Stomach smooth muscle (tissue), 2 donors: Measurements from ENCODE around the gene NUS1.
"Not testable (repeated sequence)": the region's sequence is repeated elsewhere in the genome, so short reads cannot be mapped to it uniquely, and the experiment has no call there.

ENCODE experiments used
- H3K27ac ChIP-seq: one replicate; pipeline ENCODE4 v1.7.0; 2013; ENCODE audit warnings: mild to moderate bottlenecking, low read length, inconsistent platforms
- H3K27me3 ChIP-seq, 2 donors: one replicate each; pipeline ENCODE4 v1.7.0; 2013; ENCODE audit warnings: low read length in 2 of 2; ENCODE audit not compliant: insufficient read depth in 2 of 2, control insufficient read depth in 1 of 2
- H3K36me3 ChIP-seq, 2 donors: one replicate each; pipeline ENCODE4 v1.7.0; 2013; ENCODE audit warnings: low read length in 2 of 2; ENCODE audit not compliant: control insufficient read depth in 2 of 2, insufficient read depth in 2 of 2
- H3K4me1 ChIP-seq: one replicate; pipeline ENCODE4 v1.7.0; 2013; ENCODE audit warnings: low read length; ENCODE audit not compliant: control insufficient read depth, insufficient read depth
- H3K4me3 ChIP-seq, 2 donors: one replicate each; pipeline ENCODE4 v1.7.0; 2013; ENCODE audit warnings: low read length in 2 of 2
- H3K9ac ChIP-seq, 2 donors: one replicate each; pipeline ENCODE4 v1.7.0; 2013; ENCODE audit warnings: low read length in 2 of 2, mild to moderate bottlenecking in 1 of 2
- H3K9me3 ChIP-seq, 2 donors: one replicate each; pipeline ENCODE4 v1.7.0; 2013; ENCODE audit warnings: low read length in 2 of 2; ENCODE audit not compliant: control insufficient read depth in 2 of 2
- donor health status: healthy.
- donor health status: Pancreatic carcinoma.

The NUS1 gene

GRCh38 chr6:117674991-117675657 is at the start of gene NUS1:
TSS of gene NUS1 (plus strand) at chr6:117675469. CDS start at chr6:117675671, 202 bp downstream.
- H3K4me1 ChIP-seq: peaks cover 14% of the 10 kb centered on the region

DNA sequence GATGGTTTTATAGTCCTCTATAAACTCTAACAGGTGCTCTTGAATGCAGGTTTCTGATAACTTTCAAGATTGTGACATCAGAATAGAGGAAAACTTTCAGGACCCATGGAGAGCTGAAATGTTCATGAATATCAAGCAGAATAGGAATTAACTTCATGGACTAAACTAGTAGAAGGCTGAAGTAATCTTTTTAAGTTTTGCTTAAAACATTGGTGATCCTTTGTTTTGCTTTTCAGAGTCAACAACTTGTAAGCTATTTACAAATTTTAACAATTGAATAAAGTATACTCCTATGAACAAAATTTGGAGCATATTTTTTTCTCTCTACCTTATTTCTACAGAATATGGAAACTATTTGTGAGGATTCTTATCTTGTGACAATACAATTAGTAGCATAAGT is 47.7 kb upstream of the NUS1 start:
- H3K9me3 ChIP-seq: no peaks in the 10 kb centered on the region
- H3K27me3 ChIP-seq: no peaks in the 10 kb centered on the region
- H3K4me1 ChIP-seq: no peaks in the 10 kb centered on the region
- no peak overlapping the region for H3K27ac ChIP-seq
- no peak overlapping the region for H3K9ac ChIP-seq
- H3K4me3 ChIP-seq: no peak overlapping the region
- H3K36me3 ChIP-seq: no peaks in the 10 kb centered on the region

More at GRCh38 chr6:117674991-117675657, at the start of gene NUS1:
- Histone ChIP-seq H3K4me3 (peak within 1 kb of the TSS; percentile 75 to 85), H3K9me3 (no peaks in the 10 kb centered on the region), H3K27ac (no peak within 1 kb of the TSS), H3K9ac (peak within 1 kb of the TSS; percentile 72 to 74), H3K36me3 (no peaks in the 10 kb centered on the region), H3K27me3 (no peaks in the 10 kb centered on the region)

GRCh38 chr6:117629119-117629660 is 46.1 kb upstream of the NUS1 start:
- Histone ChIP-seq H3K36me3 (no peaks in the 10 kb centered on the region), H3K4me3 (no peak overlapping the region), H3K27me3 (no peaks in the 10 kb centered on the region), H3K27ac (no peak overlapping the region), H3K9me3 (no peaks in the 10 kb centered on the region), H3K4me1 (no peaks in the 10 kb centered on the region), H3K9ac (no peak overlapping the region)

DNA sequence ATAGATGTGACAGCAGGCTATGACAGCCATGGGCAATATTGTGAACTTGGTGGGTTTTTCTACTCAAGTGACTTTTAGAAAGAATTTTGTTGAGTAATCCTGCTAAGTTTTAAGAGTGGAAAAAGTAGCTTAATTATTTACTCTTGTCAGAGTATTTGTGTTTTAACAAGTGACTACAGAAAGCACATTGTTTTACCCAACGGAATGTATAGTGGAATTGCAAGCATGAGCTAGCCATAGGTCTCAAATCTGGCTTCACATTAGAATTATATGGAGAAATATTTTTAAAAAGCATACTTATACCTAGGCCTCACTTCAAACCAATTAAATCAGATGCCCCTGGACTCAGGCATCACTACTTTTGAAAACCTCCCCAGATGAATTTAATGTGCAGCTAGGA is 37.5 kb upstream of the NUS1 start:
- Histone ChIP-seq H3K27ac (no peak overlapping the region), H3K4me3 (no peak overlapping the region), H3K9ac (no peak overlapping the region), H3K4me1 (no peaks in the 10 kb centered on the region), H3K9me3 (no peaks in the 10 kb centered on the region), H3K36me3 (no peaks in the 10 kb centered on the region), H3K27me3 (no peaks in the 10 kb centered on the region)

GRCh38 chr6:117642976-117643375 is 32.3 kb upstream of the NUS1 start:
- Histone ChIP-seq H3K9me3 (no peaks in the 10 kb centered on the region), H3K4me1 (no peaks in the 10 kb centered on the region), H3K27ac (no peak overlapping the region), H3K4me3 (no peak overlapping the region), H3K36me3 (no peaks in the 10 kb centered on the region), H3K27me3 (no peaks in the 10 kb centered on the region), H3K9ac (no peak overlapping the region)

GRCh38 chr6:117651984-117652383 is 23.3 kb upstream of the NUS1 start:
- not testable (repeated sequence) for H3K4me1 ChIP-seq, H3K27ac ChIP-seq, H3K9me3 ChIP-seq, H3K9ac ChIP-seq, H3K36me3 ChIP-seq, H3K4me3 ChIP-seq, H3K27me3 ChIP-seq

- H3K9me3 ChIP-seq: no peaks in the 10 kb centered on the region
- no peaks in the 10 kb centered on the region for H3K27me3 ChIP-seq
- no peak overlapping the region for H3K4me3 ChIP-seq
- no peaks in the 10 kb centered on the region for H3K4me1 ChIP-seq
- no peak overlapping the region for H3K27ac ChIP-seq
- H3K36me3 ChIP-seq: no peaks in the 10 kb centered on the region
- H3K9ac ChIP-seq: no peak overlapping the region
Observed at GRCh38 chr6:117653949-117654348, 21.3 kb upstream of the NUS1 start.

GRCh38 chr6:117655380-117655779 is 19.9 kb upstream of the NUS1 start:
- Histone ChIP-seq H3K4me1 (no peaks in the 10 kb centered on the region), H3K4me3 (no peak overlapping the region), H3K27ac (no peak overlapping the region), H3K36me3 (no peaks in the 10 kb centered on the region), H3K27me3 (no peaks in the 10 kb centered on the region), H3K9ac (no peak overlapping the region), H3K9me3 (no peaks in the 10 kb centered on the region)

DNA sequence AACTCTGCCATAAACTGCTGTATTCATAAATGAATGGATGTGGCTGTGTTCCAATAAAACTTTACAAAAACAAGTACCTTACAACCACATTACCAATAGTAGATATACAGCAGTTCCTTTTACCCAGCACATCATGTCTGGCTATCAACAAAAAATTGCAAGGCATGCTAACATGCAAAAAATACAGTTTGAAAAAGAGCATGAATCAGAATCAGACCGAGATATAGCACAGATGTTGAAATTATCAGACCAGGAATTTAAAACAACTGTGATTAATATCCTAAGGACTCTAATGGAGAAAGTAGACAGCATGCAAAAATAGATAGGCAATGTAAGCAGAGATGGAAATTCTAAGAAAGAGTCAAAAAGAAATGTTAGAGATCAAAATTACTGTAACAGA is 8.4 kb upstream of the NUS1 start:
- Histone ChIP-seq H3K4me1 (no peaks in the 10 kb centered on the region), H3K4me3 (no peak overlapping the region), H3K9ac (no peak overlapping the region), H3K9me3 (no peaks in the 10 kb centered on the region), H3K27me3 (no peaks in the 10 kb centered on the region), H3K27ac (no peak overlapping the region), H3K36me3 (no peaks in the 10 kb centered on the region)

DNA sequence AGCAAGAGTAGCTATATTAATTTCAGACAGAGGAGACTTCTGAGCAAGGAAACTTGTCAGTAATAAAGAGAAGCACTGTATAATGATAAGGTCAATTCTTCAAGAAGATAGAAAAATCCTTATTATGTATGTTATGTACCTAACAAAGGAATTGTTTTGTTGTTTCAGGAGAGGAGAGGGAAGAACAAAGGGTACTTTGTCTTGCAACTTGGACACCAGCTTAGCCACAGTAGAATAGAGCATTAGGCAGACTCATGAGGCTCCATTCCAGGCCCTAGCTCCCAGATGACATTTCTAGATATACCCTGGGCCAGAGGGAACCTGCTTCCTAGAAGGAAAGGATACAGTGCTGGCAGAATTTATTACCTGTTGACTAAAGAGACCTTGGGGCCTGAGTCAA is 6.5 kb upstream of the NUS1 start:
- Histone ChIP-seq H3K4me1 (no peaks in the 10 kb centered on the region), H3K27ac (no peak overlapping the region), H3K36me3 (no peaks in the 10 kb centered on the region), H3K9me3 (no peaks in the 10 kb centered on the region), H3K27me3 (no peaks in the 10 kb centered on the region), H3K4me3 (no peak overlapping the region), H3K9ac (no peak overlapping the region)

DNA sequence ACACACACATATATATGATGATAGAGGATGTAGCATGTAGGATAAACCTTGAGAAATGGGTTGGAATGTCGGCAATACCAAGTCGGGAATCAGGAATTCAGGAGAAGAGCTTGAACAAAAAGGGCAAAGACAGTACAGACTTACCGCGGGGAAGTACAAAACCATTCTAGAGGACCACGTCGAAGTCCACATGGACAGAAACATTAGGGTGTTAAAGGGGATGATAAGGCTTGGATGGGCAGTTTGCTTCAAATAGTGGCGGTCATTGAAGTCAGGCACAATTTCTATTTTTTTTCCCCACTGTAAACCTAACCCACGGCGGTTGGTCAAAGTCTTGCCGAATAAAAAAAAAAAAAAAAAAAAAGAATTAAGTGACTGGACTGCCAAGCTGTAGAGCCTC is 766 bp upstream of the NUS1 start:
- no peaks in the 10 kb centered on the region for H3K27me3 ChIP-seq
- H3K4me3 ChIP-seq: peak overlapping the region; percentile 75 to 85
- peak overlapping the region; percentile 61 to 65 for H3K9ac ChIP-seq
- H3K4me1 ChIP-seq: peaks cover 14% of the 10 kb centered on the region
- no peaks in the 10 kb centered on the region for H3K9me3 ChIP-seq
- H3K27ac ChIP-seq: no peak overlapping the region
- H3K36me3 ChIP-seq: no peaks in the 10 kb centered on the region
